GM23248 (cell line): ENCODE measurements around the gene GNG14. TPM values are rescaled to one million over a fixed set of nuclear protein-coding genes. Genes with fewer than 3 reads are reported as not detected.

Experiments used
- DNase-seq: peaks from one replicate; pipeline ENCODE4 v3.0.0-alpha.2; 2015
- H2AFZ ChIP-seq: fragments of 200-600 bp; sonication (generic); 2 replicates; pipeline ENCODE4 v1.6.1; 2016; ENCODE audit warnings: antibody characterized with exemption
- H3F3A ChIP-seq: fragments of 200-600 bp; sonication (generic); 2 replicates; pipeline ENCODE4 v1.6.1; 2016; ENCODE audit warnings: mild to moderate bottlenecking, antibody characterized with exemption, mixed run types; ENCODE audit not compliant: insufficient read depth
- H3K27ac ChIP-seq: fragments of 200-600 bp; sonication (generic); 2 replicates; pipeline ENCODE4 v1.5.1; 2016; ENCODE audit warnings: mild to moderate bottlenecking
- H3K27me3 ChIP-seq: fragments of 200-600 bp; sonication (generic); replicated peaks from 2 replicates; pipeline ENCODE4 v1.6.1; 2016; ENCODE audit warnings: mild to moderate bottlenecking; ENCODE audit not compliant: insufficient read depth
- H3K36me3 ChIP-seq: fragments of 200-600 bp; sonication (generic); 2 replicates; pipeline ENCODE4 v1.6.1; 2016; ENCODE audit warnings: low read depth, mild to moderate bottlenecking
- H3K4me1 ChIP-seq: fragments of 200-600 bp; sonication (generic); 2 replicates; pipeline ENCODE4 v1.6.1; 2016; ENCODE audit warnings: mild to moderate bottlenecking; ENCODE audit not compliant: insufficient read depth
- H3K4me2 ChIP-seq: fragments of 200-600 bp; sonication (generic); one replicate; pipeline ENCODE4 v1.6.1; 2016; ENCODE audit warnings: mild to moderate bottlenecking; ENCODE audit not compliant: unreplicated experiment
- H3K4me3 ChIP-seq: fragments of 200-600 bp; sonication (generic); 2 replicates; pipeline ENCODE4 v1.5.1; 2016; ENCODE audit warnings: mild to moderate bottlenecking
- H3K79me2 ChIP-seq: fragments of 200-600 bp; sonication (generic); 2 replicates; pipeline ENCODE4 v1.6.1; 2016; ENCODE audit warnings: mild to moderate bottlenecking; ENCODE audit not compliant: insufficient read depth
- H3K9ac ChIP-seq: fragments of 200-600 bp; sonication (generic); 2 replicates; pipeline ENCODE4 v1.6.1; 2016; ENCODE audit warnings: mild to moderate bottlenecking
- H3K9me2 ChIP-seq: fragments of 200-600 bp; sonication (generic); 2 replicates; pipeline ENCODE4 v1.6.1; 2016; ENCODE audit warnings: mixed run types, mild to moderate bottlenecking, moderate library complexity; ENCODE audit not compliant: insufficient read depth
- H3K9me3 ChIP-seq: fragments of 200-600 bp; sonication (generic); one replicate; pipeline ENCODE4 v1.6.1; 2017; ENCODE audit warnings: low read depth
- H4K20me1 ChIP-seq: fragments of 200-600 bp; sonication (generic); 2 replicates; pipeline ENCODE4 v1.6.0; 2016; ENCODE audit not compliant: insufficient read depth
- EZH2 ChIP-seq: fragments of 200-600 bp; sonication (generic); IDR thresholded peaks from 2 replicates; pipeline ENCODE4 v1.6.1; 2018; ENCODE audit warnings: antibody characterized with exemption, mild to moderate bottlenecking; ENCODE audit not compliant: insufficient read depth, poor library complexity, severe bottlenecking
- EZH2phosphoT487 ChIP-seq: fragments of 200-600 bp; sonication (generic); IDR thresholded peaks from 2 replicates; pipeline ENCODE4 v1.6.1; 2018; ENCODE audit warnings: antibody characterized with exemption, moderate library complexity, mild to moderate bottlenecking, low read depth; ENCODE audit not compliant: insufficient read depth
- WGBS, 2 experiments: methylation state at CpG; one replicate each; pipeline ENCODE4 v1.1.6; 2015 to 2017; ENCODE audit warnings: low lambda C conversion rate in 2 of 2, low coverage in 1 of 2; ENCODE audit errors: missing lambda C conversion rate in 2 of 2; 5-methylcytosine and 5-hydroxymethylcytosine counted together
- in situ Hi-C: fragments of 300-500 bp; cut with MboI; formaldehyde crosslinking; loops from 2 replicates; pipeline ENCODE4 v1.15.0; 2020
- polyA plus RNA-seq: library from polyadenylated mRNA; unstranded; fragments of >200 nt; fragmentation: Nextera tagmentation; extraction: Ambion mirVana; gene quantifications from 2 replicates; pipeline ENCODE4 v1.2.1, GENCODE V29; 2016
- total RNA-seq: library from RNA; depleted of rRNA; stranded (reverse); fragments of >200 nt; shearing (Covaris generic); gene quantifications from 2 replicates; pipeline ENCODE4 v1.2.3, GENCODE V29; 2014; rRNA removed

GNG14 gene
- total RNA-seq (not detected in 2 replicates), polyA plus RNA-seq (not detected in 2 replicates)

DNA sequence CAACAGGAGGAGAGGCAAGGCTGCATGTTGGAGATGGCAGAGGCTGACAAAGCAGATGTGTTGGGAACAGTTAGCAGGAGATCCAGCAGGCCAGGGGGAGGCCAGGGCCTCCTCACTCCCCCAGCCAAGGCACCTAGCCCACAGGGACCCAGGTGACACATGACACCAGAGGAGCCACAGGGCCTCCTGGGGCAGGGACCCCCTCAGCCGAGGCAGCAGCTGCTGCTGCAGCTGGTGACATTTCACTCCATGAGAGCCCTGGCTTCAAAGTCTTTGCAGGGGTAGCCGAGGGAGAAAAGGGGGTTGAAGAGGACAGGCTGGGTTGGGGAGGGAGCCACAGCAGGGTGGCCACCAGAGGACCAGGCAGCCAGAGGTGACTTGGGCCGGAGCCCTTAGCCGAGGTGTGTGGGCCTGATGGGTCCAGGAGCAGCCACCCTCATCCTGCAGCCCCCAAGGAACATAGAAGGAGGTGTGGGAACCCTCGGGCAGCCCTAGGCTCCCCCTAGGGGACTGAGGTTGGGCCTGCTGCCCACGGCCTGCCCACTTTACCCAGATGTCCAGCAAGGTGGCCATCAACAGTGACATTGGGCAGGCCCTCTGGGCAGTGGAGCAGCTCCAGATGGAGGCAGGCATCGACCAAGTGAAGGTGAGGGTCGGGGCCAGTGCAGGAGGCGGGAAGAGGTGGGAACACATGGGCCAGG is at the start of gene GNG14:
Gene GNG14, plus strand, starts transcription at position 503 of the 701 bp plus-strand sequence. Its CDS starts 51 bp downstream, at position 554.
- no peak within 1 kb of the TSS for H2AFZ ChIP-seq
- no peak for DNase-seq
- no peak for TF ChIP-seq EZH2phosphoT487
- no peak for TF ChIP-seq EZH2
- H3F3A ChIP-seq = no peaks in the 10 kb centered on the region
- no peaks in the 10 kb centered on the region for H3K27me3 ChIP-seq
- H3K79me2 ChIP-seq = no peaks in the 10 kb centered on the region
- no peaks in the 10 kb centered on the region for H3K4me1 ChIP-seq
- no peak within 1 kb of the TSS for H3K27ac ChIP-seq
- no peaks in the 10 kb centered on the region for H3K9me3 ChIP-seq
- no peak within 1 kb of the TSS for H3K4me2 ChIP-seq
- H4K20me1 ChIP-seq = no peaks in the 10 kb centered on the region
- H3K9me2 ChIP-seq = no peaks in the 10 kb centered on the region
- H3K9ac ChIP-seq = no peak within 1 kb of the TSS
- in situ Hi-C loops = no loop called here
- no peak within 1 kb of the TSS for H3K4me3 ChIP-seq
- H3K36me3 ChIP-seq = no peaks in the 10 kb centered on the region
- WGBS, 2 experiments = 77 to 81% methylated on average over 9 of the region's 9 CpGs

- Histone ChIP-seq H4K20me1 (no peaks in the 10 kb centered on the region), H2AFZ (no peak overlapping the region), H3K79me2 (no peaks in the 10 kb centered on the region), H3K9me3 (no peaks in the 10 kb centered on the region), H3K4me2 (no peak overlapping the region), H3K9ac (no peak overlapping the region), H3K4me3 (no peak overlapping the region), H3K4me1 (no peaks in the 10 kb centered on the region), H3K9me2 (no peaks in the 10 kb centered on the region), H3K27me3 (no peaks in the 10 kb centered on the region), H3F3A (peaks cover 6% of the 10 kb centered on the region), H3K27ac (no peak overlapping the region), H3K36me3 (no peaks in the 10 kb centered on the region)
- 91 to 95% methylated on average over 18 to 22 of the region's 22 CpGs for WGBS, 2 experiments
- TF ChIP-seq EZH2phosphoT487 = no peak
- TF ChIP-seq EZH2 = no peak
- DNase-seq = no peak
- in situ Hi-C loops = no loop called here
Observed at GRCh38 chr19:12638611-12639182, 49.1 kb upstream of the GNG14 start.

- H3K4me3 ChIP-seq = peak overlapping the region; percentile 64
- H4K20me1 ChIP-seq = no peaks in the 10 kb centered on the region
- H3K27ac ChIP-seq = 0 out of 2 replicates have a peak overlapping the region, but pooled peaks have one; percentile 8
- H3K9me2 ChIP-seq = no peaks in the 10 kb centered on the region
- H3K9me3 ChIP-seq = no peaks in the 10 kb centered on the region
- peak overlapping the region; percentile 59 for H3K4me2 ChIP-seq
- H2AFZ ChIP-seq = peak overlapping the region; percentile 88
- no peaks in the 10 kb centered on the region for H3K36me3 ChIP-seq
- no peaks in the 10 kb centered on the region for H3K79me2 ChIP-seq
- peak overlapping the region; percentile 60 for H3K9ac ChIP-seq
- peak; percentile 95 for DNase-seq
- in situ Hi-C loops = no loop called here
- H3K4me1 ChIP-seq = no peaks in the 10 kb centered on the region
- TF ChIP-seq EZH2 (no peak), EZH2phosphoT487 (no peak)
- 8 to 10% methylated on average over 39 of the region's 39 CpGs for WGBS, 2 experiments
- no peaks in the 10 kb centered on the region for H3K27me3 ChIP-seq
- no peaks in the 10 kb centered on the region for H3F3A ChIP-seq
Observed at GRCh38 chr19:12639901-12640613, 47.7 kb upstream of the GNG14 start.

GRCh38 chr19:12641456-12641855 is 46.3 kb upstream of the GNG14 start:
- Histone ChIP-seq H3K4me3 (no peak overlapping the region), H3K36me3 (no peaks in the 10 kb centered on the region), H3F3A (no peaks in the 10 kb centered on the region), H3K79me2 (no peaks in the 10 kb centered on the region), H3K27ac (no peak overlapping the region), H3K9me3 (no peaks in the 10 kb centered on the region), H3K27me3 (no peaks in the 10 kb centered on the region), H3K9me2 (no peaks in the 10 kb centered on the region), H3K9ac (no peak overlapping the region), H2AFZ (no peak overlapping the region), H3K4me2 (no peak overlapping the region), H3K4me1 (no peaks in the 10 kb centered on the region), H4K20me1 (no peaks in the 10 kb centered on the region)
- in situ Hi-C loops = no loop called here
- no peak for DNase-seq
- 62% methylated on average over 13 of the region's 13 CpGs for WGBS, 2 experiments
- TF ChIP-seq EZH2phosphoT487 (no peak), EZH2 (no peak)
